ENCODE data around the gene LYPLAL1.

GRCh38 chr1:219149009-219149577 is 24.6 kb upstream of the LYPLAL1 start:
- TF ChIP-seq POLR2A (IDR thresholded peaks at IDR 0.05): no peak
- TF ChIP-seq CTCF (IDR thresholded peaks at IDR 0.05): no peak
